HCT116 (cell line): ENCODE results near the gene TEP1. TPM values are rescaled to one million over a fixed set of nuclear protein-coding genes. Genes with fewer than 3 reads are reported as not detected.

Experiments used
- ATAC-seq: fragments of 200-7000 bp; cut with Tn5 transposase; 2 replicates; pipeline ENCODE4 v1.9.1; 2020; ENCODE audit warnings: mild to moderate bottlenecking, moderate library complexity
- BruUV-seq: library from RNA; stranded (reverse); fragments of 400-500 nt; replicated peaks from 2 replicates; lab custom pipeline; 2021; lab: Mats Ljungman, UMichigan
- CTCF ChIA-PET: fragments of 300-600 bp; sonication (Branson Sonifier 250); formaldehyde crosslinking; loops from one replicate; lab custom pipeline; 2021; ENCODE audit warnings: antibody characterized with exemption; lab: Charles Lee
- POLR2A ChIA-PET: fragments of 300-600, 350-600 bp; sonication (Branson Sonifier 250); formaldehyde crosslinking; loops from one replicate; lab custom pipeline; 2021; ENCODE audit warnings: antibody characterized with exemption; lab: Charles Lee
- RAD21 ChIA-PET, 2 experiments: fragments of 300-600 bp; sonication (Branson Sonifier 250); formaldehyde crosslinking; loops; one replicate each; lab custom pipeline; 2023; ENCODE audit warnings: low total read pairs in 2 of 2; ENCODE audit not compliant: uncharacterized antibody in 2 of 2, unreplicated experiment in 2 of 2, low non-redundant PET in 1 of 2; lab: Charles Lee
- DNase-seq: peaks from one replicate; pipeline ENCODE4 v3.0.0-alpha.2; 2010; ENCODE audit warnings: low read depth, low spot score
- H2AFZ ChIP-seq: fragments of 200-600 bp; shearing (Covaris generic), sonication (generic); 2 replicates; pipeline ENCODE4 v1.6.1; 2017; ENCODE audit warnings: low read depth, mixed run types, mixed read lengths, antibody characterized with exemption, low read length; ENCODE audit not compliant: poor library complexity, severe bottlenecking
- H3K27ac ChIP-seq: 2 replicates; pipeline ENCODE4 v1.5.1; 2012; ENCODE audit warnings: low read depth, low read length
- H3K27me3 ChIP-seq: fragments of 200-600 bp; sonication (generic); 2 replicates; pipeline ENCODE4 v1.6.1; 2016; ENCODE audit warnings: mixed run types, low read length, mixed read lengths; ENCODE audit not compliant: insufficient read depth
- H3K36me3 ChIP-seq, 2 experiments: fragments of 200-500 bp in 1 of 2; fragments of 200-600 bp in 1 of 2; sonication (Bioruptor generic) in 1 of 2; sonication (generic) in 1 of 2; 2 replicates each; pipeline versions ENCODE4 v1.5.1 to v1.6.1; 2014 to 2016; ENCODE audit warnings: low read length in 2 of 2, inconsistent platforms in 1 of 2, mixed read lengths in 1 of 2, mixed run types in 1 of 2; ENCODE audit not compliant: insufficient read depth in 2 of 2, control insufficient read depth in 1 of 2
- H3K4me1 ChIP-seq, 2 experiments: fragments of 200-600 bp in 1 of 2; sonication (generic) in 1 of 2; 2 replicates each; pipeline versions ENCODE4 v1.5.1 to v1.6.1; 2012 to 2017; ENCODE audit warnings: low read length in 2 of 2, inconsistent platforms in 1 of 2, mild to moderate bottlenecking in 1 of 2, mixed read lengths in 1 of 2, mixed run types in 1 of 2, moderate library complexity in 1 of 2; ENCODE audit not compliant: insufficient read depth in 2 of 2, control insufficient read depth in 1 of 2
- H3K4me2 ChIP-seq: fragments of 200-600 bp; sonication (generic); 2 replicates; pipeline ENCODE4 v1.6.1; 2017; ENCODE audit warnings: mixed run types, low read length, mixed read lengths
- H3K4me3 ChIP-seq, 2 experiments: fragments of 200-600 bp in 1 of 2; sonication (generic) in 1 of 2; replicated peaks in 1 of 2; 2 replicates each; pipeline ENCODE4 v1.5.1; 2011 to 2016; ENCODE audit warnings: low read length in 2 of 2, control low read depth in 1 of 2, low read depth in 1 of 2, mild to moderate bottlenecking in 1 of 2, mixed read lengths in 1 of 2, mixed run types in 1 of 2
- H3K79me2 ChIP-seq: fragments of 200-600 bp; sonication (generic); 2 replicates; pipeline ENCODE4 v1.6.1; 2017; ENCODE audit warnings: mild to moderate bottlenecking, mixed run types, low read length, moderate library complexity, mixed read lengths; ENCODE audit not compliant: insufficient read depth
- H3K9ac ChIP-seq: fragments of 200-600 bp; sonication (generic); 2 replicates; pipeline ENCODE4 v1.6.1; 2016; ENCODE audit warnings: low read length, mixed read lengths
- H3K9me2 ChIP-seq: fragments of 200-600 bp; sonication (generic), shearing (Covaris generic); 2 replicates; pipeline ENCODE4 v1.6.1; 2017; ENCODE audit warnings: mixed run types, mild to moderate bottlenecking, moderate library complexity; ENCODE audit not compliant: insufficient read depth
- H3K9me3 ChIP-seq, 2 experiments: fragments of 200-500 bp in 1 of 2; fragments of 200-600 bp in 1 of 2; sonication (Bioruptor generic) in 1 of 2; sonication (generic) in 1 of 2; 2 replicates each; pipeline ENCODE4 v1.6.1; 2014 to 2017; ENCODE audit warnings: low read length in 2 of 2, mixed read lengths in 2 of 2, inconsistent platforms in 1 of 2, low read depth in 1 of 2, mild to moderate bottlenecking in 1 of 2, mixed run types in 1 of 2, moderate library complexity in 1 of 2; ENCODE audit not compliant: control insufficient read depth in 1 of 2, insufficient read depth in 1 of 2
- H4K20me1 ChIP-seq: fragments of 200-600 bp; sonication (generic), shearing (Covaris generic); 2 replicates; pipeline ENCODE4 v1.6.1; 2017; ENCODE audit warnings: mixed run types, mild to moderate bottlenecking, moderate library complexity; ENCODE audit not compliant: insufficient read depth
- ATF3 ChIP-seq: IDR thresholded peaks from 2 replicates; pipeline ENCODE4 v1.6.1; 2012
- CEBPB ChIP-seq: IDR thresholded peaks from 2 replicates; pipeline ENCODE4 v1.6.1; 2012; ENCODE audit warnings: low read depth
- CTCF ChIP-seq, 3 experiments: fragments of 200-600 bp in 1 of 3; sonication (generic) in 1 of 3; IDR thresholded peaks in 2 of 3; conservative IDR thresholded peaks in 1 of 3; 2 replicates each; pipeline ENCODE4 v1.5.1; 2012 to 2017; ENCODE audit warnings: low read depth in 2 of 3, low read length in 2 of 3, antibody characterized with exemption in 1 of 3, borderline replicate concordance in 1 of 3, control low read depth in 1 of 3, mild to moderate bottlenecking in 1 of 3, mixed read lengths in 1 of 3, mixed run types in 1 of 3, moderate library complexity in 1 of 3; ENCODE audit not compliant: insufficient read depth in 1 of 3
- EZH2phosphoT487 ChIP-seq: fragments of 200-600 bp; IDR thresholded peaks from 2 replicates; pipeline ENCODE4 v1.6.1; 2018; ENCODE audit warnings: antibody characterized with exemption, borderline replicate concordance
- FOSL1 ChIP-seq: IDR thresholded peaks from 2 replicates; pipeline ENCODE4 v1.6.1; 2012; ENCODE audit warnings: low read depth
- JUND ChIP-seq: IDR thresholded peaks from 2 replicates; pipeline ENCODE4 v1.6.1; 2012
- POLR2A ChIP-seq: IDR thresholded peaks from 2 replicates; pipeline ENCODE4 v1.7.0; 2011; ENCODE audit warnings: borderline replicate concordance; ENCODE audit not compliant: insufficient read depth, insufficient read length; ENCODE audit errors: extremely low read depth
- POLR2AphosphoS5 ChIP-seq: IDR thresholded peaks from 2 replicates; pipeline ENCODE4 v1.6.1; 2011; ENCODE audit warnings: mild to moderate bottlenecking, low read depth, low read length, moderate library complexity
- SIN3A ChIP-seq: IDR thresholded peaks from 2 replicates; pipeline ENCODE4 v1.6.1; 2012; ENCODE audit warnings: low read depth
- SP1 ChIP-seq: IDR thresholded peaks from 2 replicates; pipeline ENCODE4 v1.6.1; 2012; ENCODE audit warnings: low read depth
- SRF ChIP-seq: IDR thresholded peaks from 2 replicates; pipeline ENCODE4 v1.6.1; 2012; ENCODE audit warnings: low read depth
- TCF7L2 ChIP-seq: IDR thresholded peaks from 2 replicates; pipeline ENCODE4 v1.7.0; 2011; ENCODE audit warnings: borderline replicate concordance, inconsistent platforms; ENCODE audit not compliant: insufficient read depth, insufficient read length; ENCODE audit errors: extremely low read depth
- YY1 ChIP-seq: IDR thresholded peaks from 2 replicates; pipeline ENCODE4 v1.6.1; 2011; ENCODE audit warnings: low read length, low read depth, moderate library complexity, mild to moderate bottlenecking; ENCODE audit not compliant: insufficient replicate concordance; ENCODE audit errors: extremely low read depth
- ZBTB33 ChIP-seq: IDR thresholded peaks from 2 replicates; pipeline ENCODE4 v1.6.1; 2011; ENCODE audit warnings: mild to moderate bottlenecking, low read length, moderate library complexity; ENCODE audit not compliant: insufficient replicate concordance; ENCODE audit errors: extremely low read depth
- ZNF274 ChIP-seq: fragments of 200-500 bp; sonication (Bioruptor generic); IDR thresholded peaks from 2 replicates; pipeline ENCODE4 v1.6.1; 2014; ENCODE audit warnings: mild to moderate bottlenecking, low read depth, low read length, inconsistent platforms
- intact Hi-C: fragments of 100-400 bp; cut with micrococcal nuclease; formaldehyde crosslinking; loops from 2 replicates; pipeline ENCODE4 v1.10.0; 2022
- total RNA-seq: library from RNA; stranded (reverse); gene quantifications from one replicate; pipeline ENCODE4 v1.2.1, GENCODE V29; 2021; ENCODE audit not compliant: unreplicated experiment

TEP1 gene
- total RNA-seq, 1 experiment from 2014 or later, result 22.4 TPM

- TF ChIP-seq ZNF274 (no peak), POLR2AphosphoS5 (no peak), FOSL1 (no peak), EZH2phosphoT487 (no peak), CEBPB (no peak), SP1 (no peak), YY1 (no peak)
These were observed 29.0 kb downstream of the TEP1 start (continued) for GRCh38 chr14:20384321-20384720.

GRCh38 chr14:20383636-20384035 is 29.7 kb downstream of the TEP1 start:
- ATAC-seq (no peak), DNase-seq (no peak)
- Histone ChIP-seq H3K4me3 (no peak overlapping the region), H3K27me3 (no peaks in the 10 kb centered on the region), H3K9me3 (no peaks in the 10 kb centered on the region), H3K4me2 (no peak overlapping the region), H2AFZ (no peak overlapping the region), H4K20me1 (no peaks in the 10 kb centered on the region), H3K27ac (no peak overlapping the region), H3K79me2 (no peaks in the 10 kb centered on the region), H3K36me3 (peaks cover 41 to 45% of the 10 kb centered on the region in 2 experiments; a peak in 3 of 4 replicates), H3K4me1 (no peaks in the 10 kb centered on the region), H3K9me2 (no peaks in the 10 kb centered on the region), H3K9ac (no peak overlapping the region)
- RAD21 ChIA-PET, result no interaction called here
- TF ChIP-seq POLR2A (no peak), SP1 (no peak)
- POLR2A ChIA-PET, result no interaction called here
- no TSS peak for BruUV-seq
- intact Hi-C loops, result no loop called here
- CTCF ChIA-PET, result no interaction called here

- no peaks in the 10 kb centered on the region for H3K9me3 ChIP-seq
- intact Hi-C loops, result no loop called here
- H3K4me3 ChIP-seq, result no peak overlapping the region
- H3K79me2 ChIP-seq, result no peaks in the 10 kb centered on the region
- H2AFZ ChIP-seq, result no peak overlapping the region
- no peaks in the 10 kb centered on the region for H3K9me2 ChIP-seq
- no peak overlapping the region for H3K4me2 ChIP-seq
- ChIA-PET POLR2A (no interaction called here), RAD21 (no interaction called here), CTCF (no interaction called here)
- peaks cover 41 to 48% of the 10 kb centered on the region in 2 experiments; a peak in 3 of 4 replicates for H3K36me3 ChIP-seq
- ATAC-seq (no peak), DNase-seq (no peak)
- H4K20me1 ChIP-seq, result no peaks in the 10 kb centered on the region
- BruUV-seq, result no TSS peak
- no peak overlapping the region for H3K9ac ChIP-seq
- no peaks in the 10 kb centered on the region for H3K4me1 ChIP-seq
- no peaks in the 10 kb centered on the region for H3K27me3 ChIP-seq
- no peak overlapping the region for H3K27ac ChIP-seq
- TF ChIP-seq CEBPB (no peak), ATF3 (no peak), SRF (no peak), ZBTB33 (no peak), JUND (no peak), SP1 (no peak), SIN3A (no peak), ZNF274 (no peak), EZH2phosphoT487 (no peak), CTCF (IDR thresholded peaks at IDR 0.05 in 2 of 3, conservative IDR thresholded peaks at IDR 0.05 in 1 of 3; ENCODE audit: borderline replicate concordance in 1 of 3, insufficient read depth in 1 of 3, low read depth in 2 of 3, low read length in 2 of 3) (no peak), TCF7L2 (no peak)
These were observed 30.3 kb downstream of the TEP1 start for GRCh38 chr14:20383032-20383431.
